AG20443 (cell line): ENCODE measurements around the gene PRR19.
A peak's percentile ranks its signal among the peaks of the same experiment; 100 is the strongest.
"Not testable (repeated sequence)": the region's sequence is repeated elsewhere in the genome, so short reads cannot be mapped to it uniquely, and the experiment has no call there.

ENCODE experiments used
- DNase-seq: peaks from one replicate; pipeline ENCODE4 v3.0.0; 2012; ENCODE audit warnings: low spot score, mixed read lengths

The PRR19 gene, protein sequence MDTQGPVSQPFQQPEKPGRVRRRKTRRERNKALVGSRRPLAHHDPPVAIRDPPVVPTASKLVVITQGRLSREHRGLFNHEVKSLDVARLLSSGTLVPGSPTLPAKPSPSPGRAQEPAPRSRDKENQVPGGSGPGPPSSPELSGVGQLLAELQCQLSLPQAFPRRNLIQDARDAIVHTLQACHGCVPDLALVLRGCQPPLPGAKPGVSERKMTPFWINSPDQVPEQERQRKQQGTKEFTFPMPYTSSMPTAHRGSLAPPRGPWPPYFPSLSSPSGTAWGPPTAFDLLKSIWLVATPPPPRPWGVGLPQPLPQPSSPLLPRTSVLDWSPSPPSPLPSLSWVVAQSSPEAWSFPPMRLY

DNA sequence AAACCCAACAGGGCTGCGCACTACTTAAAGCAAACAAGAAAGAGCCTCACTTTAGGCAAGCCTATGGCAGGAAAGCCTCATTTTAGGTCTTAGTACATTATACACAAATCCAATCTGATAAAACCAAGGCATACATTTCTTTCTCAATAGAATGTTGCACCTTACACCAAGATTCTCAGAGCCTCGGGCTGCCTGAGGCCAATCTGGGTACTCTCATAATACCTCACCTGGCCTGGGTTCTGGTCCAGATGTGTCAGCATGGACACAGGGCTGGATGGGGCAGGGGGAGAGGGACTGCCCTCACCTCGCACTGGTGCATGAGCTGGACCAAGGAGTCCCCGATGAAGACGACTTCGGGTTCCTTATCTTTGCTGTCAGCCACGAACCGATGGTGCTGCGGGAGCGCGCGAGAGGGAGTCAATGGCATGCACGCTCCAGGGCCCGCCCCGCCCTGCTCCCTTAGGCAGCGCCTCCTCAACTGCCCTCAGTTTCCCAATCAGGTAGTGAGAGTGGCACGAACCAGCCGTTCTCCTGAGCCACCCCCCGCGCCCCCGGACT lies at the start of gene PRR19:
TSS of gene PRR19 (plus strand) at position 487 of the 558 bp plus-strand sequence. CDS start 7,453 bp downstream, outside the sequence.
- DNase-seq, result no peak

DNA sequence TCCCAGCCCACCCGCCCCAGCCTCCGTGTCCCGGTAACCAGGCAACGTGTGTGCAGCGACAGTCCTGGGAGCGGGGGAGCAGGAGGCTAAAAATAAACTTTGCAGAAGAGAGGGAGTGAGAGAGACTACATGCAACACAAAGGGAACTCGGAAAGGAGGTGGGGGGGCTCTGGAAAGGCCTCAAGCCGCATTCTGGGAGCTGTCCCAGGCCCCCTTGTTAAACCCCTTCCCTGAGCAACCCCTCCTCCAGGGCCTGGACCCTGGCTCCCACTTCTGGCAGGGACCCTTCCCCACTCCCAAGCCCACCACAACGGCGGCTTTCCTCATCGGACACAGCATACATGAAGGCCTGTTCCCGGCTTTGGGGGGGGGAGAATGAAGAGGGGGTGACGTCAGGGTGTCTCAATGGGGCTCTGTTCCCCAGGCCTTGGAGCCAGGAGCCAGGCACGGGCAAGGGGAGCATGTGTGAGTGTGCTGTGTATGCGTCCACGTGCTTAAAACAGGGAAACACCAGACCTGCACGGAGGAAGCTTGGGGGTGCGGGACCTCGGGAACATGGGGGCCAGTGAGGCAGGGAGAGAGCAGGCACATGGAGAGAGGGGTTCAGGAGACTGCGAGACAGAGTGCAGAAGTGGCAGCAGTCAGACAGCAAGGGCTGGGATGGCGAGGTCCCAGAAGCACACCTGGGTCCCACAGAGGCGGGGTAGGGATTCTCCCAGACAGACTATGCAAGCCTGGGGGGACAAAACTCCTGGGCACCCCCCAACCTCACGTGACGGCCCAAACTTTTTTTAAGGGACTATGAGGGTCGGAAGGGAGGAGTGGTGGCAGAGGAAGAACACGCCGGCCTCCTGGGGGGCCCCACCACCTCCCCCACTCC lies 49.3 kb upstream of the PRR19 start:
- peak; percentile 41 for DNase-seq

DNA sequence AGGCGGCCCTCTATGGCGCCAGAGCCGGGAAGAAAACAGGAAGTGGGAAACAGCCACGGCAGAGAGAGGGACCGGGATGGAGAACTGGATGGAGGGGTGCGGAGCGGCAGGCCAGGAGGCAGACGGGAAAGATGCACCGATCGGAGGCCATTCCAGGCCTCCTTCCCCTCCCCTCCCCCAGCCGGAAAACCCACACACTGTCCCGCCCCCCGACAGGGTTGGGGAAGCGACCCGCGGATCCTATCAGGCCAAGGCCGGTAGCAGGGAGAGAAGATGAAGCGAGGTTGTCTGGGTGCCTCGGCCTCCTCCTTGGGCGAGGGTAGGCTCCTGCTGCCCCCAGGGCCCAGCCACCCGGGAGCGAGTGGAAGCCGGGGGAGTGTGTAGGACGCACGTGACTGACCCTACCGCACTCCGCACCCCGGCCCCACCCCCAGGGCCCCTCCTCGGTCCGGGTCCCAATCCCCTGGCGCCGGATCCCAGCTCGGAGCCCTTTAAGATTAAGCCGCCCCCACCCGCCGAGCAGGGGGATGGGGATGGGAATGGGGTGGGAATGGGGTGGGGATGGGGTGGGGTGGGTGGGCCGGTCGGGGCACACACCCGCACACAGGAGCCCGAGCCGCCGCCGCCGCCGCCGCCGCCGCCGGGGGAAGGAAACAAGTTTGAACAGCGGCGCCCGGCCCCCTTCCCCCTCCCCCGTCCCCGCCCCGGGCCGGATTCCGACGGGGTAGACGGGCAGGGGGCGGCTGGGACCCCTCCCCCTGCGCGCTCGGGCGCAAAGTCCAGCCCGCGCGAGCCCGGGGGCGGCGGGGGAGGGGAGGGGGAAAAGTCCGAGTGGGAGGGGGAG lies 48.5 kb upstream of the PRR19 start:
- peak; percentile 53 for DNase-seq

GRCh38 chr19:42254089-42254849 lies 47.7 kb upstream of the PRR19 start:
- DNase-seq, result peak; percentile 37

GRCh38 chr19:42254850-42255765 lies 46.8 kb upstream of the PRR19 start, which contains the start of gene ERF:
Gene ERF (minus strand): TSS chr19:42255128. CDS start chr19:42254999, 129 bp downstream.
- peak; percentile 96 for DNase-seq

- peak; percentile 35 for DNase-seq
Measured at GRCh38 chr19:42255766-42256745, 45.9 kb upstream of the PRR19 start.

GRCh38 chr19:42257842-42258241 lies 44.1 kb upstream of the PRR19 start:
- DNase-seq, result not testable (repeated sequence)

GRCh38 chr19:42261763-42262162 lies 40.2 kb upstream of the PRR19 start:
- DNase-seq, result no peak

- not testable (repeated sequence) for DNase-seq
Measured at GRCh38 chr19:42266105-42266504, 35.8 kb upstream of the PRR19 start.

DNA sequence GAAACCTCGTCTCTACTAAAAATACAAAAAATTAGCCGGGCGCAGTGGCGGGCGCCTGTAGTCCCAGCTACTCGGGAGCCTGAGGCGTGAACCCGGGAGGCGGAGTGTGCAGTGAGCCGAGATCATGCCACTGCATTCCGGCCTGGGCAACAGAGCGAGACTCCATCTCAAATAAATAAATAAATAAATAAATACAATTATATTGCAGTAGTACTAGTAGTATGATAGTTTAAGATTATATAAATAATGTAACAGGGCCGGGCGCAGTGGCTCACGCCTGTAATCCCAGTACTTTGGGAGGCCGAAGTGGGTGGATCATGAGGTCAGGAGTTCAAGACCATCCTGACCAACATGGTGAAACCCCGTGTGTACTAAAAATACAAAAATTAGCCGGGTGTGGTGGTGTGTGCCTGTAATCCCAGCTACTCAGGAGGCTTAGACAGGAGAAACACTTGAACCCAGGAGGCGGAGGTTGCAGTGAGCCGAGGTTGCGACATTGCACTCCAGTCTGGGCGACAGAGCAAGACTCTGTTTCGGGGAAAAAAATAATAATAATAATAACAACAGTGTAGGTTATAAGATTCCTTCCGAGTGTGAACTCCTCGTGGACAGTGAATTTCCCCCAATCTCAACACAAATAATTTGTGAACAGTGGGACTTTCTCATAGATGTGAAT lies 34.9 kb upstream of the PRR19 start:
- not testable (repeated sequence) for DNase-seq

DNA sequence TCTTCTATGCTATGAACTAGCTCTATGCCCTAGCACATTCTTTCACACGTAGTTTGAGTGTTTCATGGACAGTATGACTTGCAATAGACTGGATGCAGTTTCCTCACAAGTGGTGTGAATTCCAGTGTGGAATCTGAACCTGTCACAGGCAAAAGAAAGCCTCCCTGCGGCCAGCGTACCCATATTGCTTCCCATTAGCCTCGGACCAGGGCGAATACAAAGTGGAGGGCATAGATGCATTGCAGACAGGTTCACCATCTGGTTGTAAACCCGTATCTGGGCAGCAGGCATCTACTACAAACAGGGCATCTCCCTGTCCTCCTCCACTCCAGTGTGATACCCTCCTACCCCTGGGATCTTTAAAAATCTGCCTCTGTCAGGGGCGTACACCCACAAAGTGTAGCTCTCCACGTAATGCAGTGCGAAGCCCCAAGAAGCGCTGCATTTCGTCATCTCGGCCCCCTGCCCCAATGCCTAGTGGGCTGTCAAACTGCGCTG lies 34.2 kb upstream of the PRR19 start:
- DNase-seq, result no peak

- peak; percentile 90 for DNase-seq
Measured at GRCh38 chr19:42268142-42268703, 33.7 kb upstream of the PRR19 start.

DNA sequence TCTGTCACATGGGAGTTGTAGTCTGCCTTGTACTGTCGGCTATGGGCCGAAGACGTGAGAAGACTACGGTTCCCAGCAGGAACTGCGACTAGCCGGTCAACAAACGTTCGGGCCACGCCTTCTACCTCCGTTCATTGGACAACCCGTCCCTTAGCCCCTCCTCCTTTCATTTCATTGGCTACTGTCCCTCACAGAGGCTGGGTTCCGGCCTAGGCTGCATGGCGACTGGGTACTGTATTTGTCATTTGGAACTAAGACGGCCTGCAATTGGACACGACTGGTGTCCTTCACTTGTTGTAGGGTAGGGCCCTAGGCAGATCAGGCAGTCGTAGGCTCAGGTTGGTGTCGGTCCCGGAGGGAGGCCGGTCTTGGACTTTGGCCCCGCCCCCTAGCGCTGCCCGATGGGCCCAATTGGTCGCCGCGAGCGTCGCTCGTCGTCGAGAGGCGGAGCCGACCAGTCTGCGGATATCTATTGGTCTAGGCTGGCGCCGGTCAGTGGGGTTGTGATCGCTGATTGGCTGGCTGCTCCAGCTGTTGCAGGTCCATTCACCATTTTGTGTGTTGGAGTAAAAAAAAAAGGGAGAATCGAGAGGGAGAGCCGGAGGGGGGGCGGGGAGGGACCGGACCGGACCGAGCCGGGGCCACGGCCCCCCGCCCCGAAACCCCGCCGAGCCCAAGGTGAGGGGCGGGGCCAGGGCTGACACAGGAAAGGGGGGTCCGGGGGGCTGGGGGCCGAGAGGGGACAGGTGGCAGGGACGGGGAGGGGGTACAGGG lies 33.0 kb upstream of the PRR19 start, which contains the start of gene CIC:
TSS of gene CIC (plus strand) at position 549 of the 774 bp plus-strand sequence. CDS start 2,532 bp downstream, outside the sequence.
- peak; percentile 94 for DNase-seq

DNA sequence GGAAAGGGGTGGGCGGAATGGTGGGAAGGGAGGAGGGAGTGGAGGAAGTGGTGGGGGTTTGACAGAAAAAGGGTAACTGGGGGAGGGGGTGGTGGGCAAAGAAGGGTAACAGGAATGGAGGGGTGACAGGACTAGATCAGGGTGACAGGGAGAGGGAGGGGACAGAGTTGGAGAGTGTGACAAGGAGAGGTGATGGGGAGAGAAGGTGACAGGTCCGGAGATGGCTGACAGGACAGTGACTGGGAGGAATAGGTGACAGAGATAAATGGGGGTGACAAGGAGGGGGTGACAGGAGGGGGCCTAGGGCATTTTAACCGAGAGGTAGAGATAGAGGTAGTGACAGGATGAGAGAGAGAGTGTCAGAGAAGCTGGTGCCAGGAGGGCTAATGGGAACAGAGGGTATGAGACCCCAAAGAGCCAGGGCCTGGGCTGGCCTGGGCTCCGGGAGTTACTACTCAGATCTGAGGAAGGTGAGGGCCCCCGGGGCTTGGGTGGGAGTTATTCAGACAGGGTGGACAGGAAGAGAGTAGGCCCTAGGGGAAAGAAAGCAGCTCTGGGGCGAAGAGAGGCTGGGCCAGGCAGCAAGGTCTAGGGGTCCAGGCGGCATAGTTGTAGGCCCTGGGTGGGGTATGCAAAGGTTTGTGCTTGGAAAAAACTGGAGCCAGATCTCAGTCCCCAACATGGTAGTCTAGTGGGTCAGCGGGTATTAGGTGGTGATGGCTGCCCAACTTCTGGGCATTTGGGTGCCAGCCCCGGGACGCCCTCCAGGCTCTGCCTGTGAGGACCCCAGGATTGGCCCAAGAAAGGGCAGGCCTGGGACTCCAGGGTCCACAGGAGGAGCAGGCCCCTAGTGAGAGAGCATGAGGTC lies 32.2 kb upstream of the PRR19 start:
- no peak for DNase-seq

GRCh38 chr19:42270346-42271044 lies 31.4 kb upstream of the PRR19 start:
- peak; percentile 74 for DNase-seq
